Heart right ventricle (tissue), 16 donors: ENCODE results near the gene GARRE1. TPM values are rescaled to one million over a fixed set of nuclear protein-coding genes. Genes with fewer than 3 reads are reported as not detected.
A peak's percentile ranks its signal among the peaks of the same experiment; 100 is the strongest.
"Not testable (repeated sequence)": the region's sequence is repeated elsewhere in the genome, so short reads cannot be mapped to it uniquely, and the experiment has no call there.

Source experiments
- ATAC-seq, 8 donors: fragments of 200-7000 bp; cut with Tn5 transposase; one replicate each; pipeline ENCODE4 v1.9.1; 2020; ENCODE audit warnings: mild to moderate bottlenecking in 8 of 8, moderate library complexity in 8 of 8, moderate number of reproducible peaks in 1 of 8
- DNase-seq, 2 donors: peaks; one replicate each; pipeline ENCODE4 v3.0.0-alpha.2; 2020
- H3K27ac ChIP-seq, 10 donors: fragments of 200-600 bp; sonication (generic) in 2 of 10; one replicate each; pipeline versions ENCODE4 v1.5.0 to v1.8.0; 2020 to 2022; ENCODE audit warnings: mild to moderate bottlenecking in 3 of 10
- H3K27me3 ChIP-seq, 7 donors: fragments of 200-600 bp; one replicate each; pipeline ENCODE4 v1.8.0; 2021 to 2022; ENCODE audit warnings: mild to moderate bottlenecking in 2 of 7
- H3K36me3 ChIP-seq, 9 donors: fragments of 200-600 bp; sonication (generic) in 1 of 9; one replicate each; pipeline versions ENCODE4 v1.5.0 to v1.8.0; 2020 to 2022; ENCODE audit warnings: mild to moderate bottlenecking in 2 of 9
- H3K4me1 ChIP-seq, 9 donors: fragments of 200-600 bp; sonication (generic) in 1 of 9; one replicate each; pipeline versions ENCODE4 v1.5.0 to v1.8.0; 2020 to 2022; ENCODE audit warnings: mild to moderate bottlenecking in 4 of 9
- H3K4me3 ChIP-seq, 10 donors: fragments of 200-600 bp; sonication (generic) in 2 of 10; one replicate each; pipeline versions ENCODE4 v1.5.0 to v1.8.0; 2020 to 2022; ENCODE audit warnings: mild to moderate bottlenecking in 7 of 10, moderate library complexity in 2 of 10
- H3K9me3 ChIP-seq, 11 donors: fragments of 200-600 bp in 10 of 11; sonication (generic) in 2 of 11; one replicate each; pipeline versions ENCODE4 v1.5.0 to v1.8.0; 2013 to 2022; ENCODE audit warnings: mild to moderate bottlenecking in 2 of 11, control low read depth in 1 of 11, moderate library complexity in 1 of 11
- CTCF ChIP-seq, 9 donors: fragments of 200-600 bp; sonication (generic) in 2 of 9; IDR thresholded peaks; one replicate each; pipeline versions ENCODE4 v1.5.0 to v1.8.0; 2021 to 2022; ENCODE audit warnings: antibody characterized with exemption in 9 of 9, mild to moderate bottlenecking in 5 of 9, moderate library complexity in 1 of 9
- WGBS, 2 donors: extraction: QIAGEN DNeasy Blood & Tissue Kit; methylation state at CpG; one replicate each; pipeline ENCODE4 v1.1.7; 2013; ENCODE audit warnings: inconsistent platforms in 1 of 2; 5-methylcytosine and 5-hydroxymethylcytosine counted together
- intact Hi-C, 10 donors: fragments of 100-400 bp; cut with DNase I; formaldehyde crosslinking; loops; one replicate each; pipeline versions ENCODE4 v1.11.1 to v1.14.2; 2022
- long read RNA-seq, 3 donors: library from polyadenylated mRNA; unstranded; transcript quantifications; one replicate each; pipeline ENCODE4 v2.0.0, GENCODE V29; 2020 to 2021
- polyA plus RNA-seq, 2 donors: library from polyadenylated mRNA; stranded (reverse); fragments of 200-250 nt; gene quantifications; one replicate each; pipeline ENCODE4 v1.2.3, GENCODE V29; 2013
- total RNA-seq, 10 donors: library from RNA; stranded (reverse); fragmentation: NEBNext Ultra II Directional in 3 of 10; extraction: Animal tissue kit (Norgen Biotek cat#: 25700) in 3 of 10; gene quantifications; one replicate each; pipeline versions ENCODE4 v1.2.1 to v1.2.4, GENCODE V29; 2021 to 2023
- donor health status: Arrhythmogenic right ventricular cardiomyopathy.
- donor health status: ischemic (EF 13 %, LVEDD 7.1; RV severe dilation, severe dysfunction).
- donor health status: healthy with polysubstance abuse.
- donor health status: DM: no; HTN: yes; CAD: no.
- donor health status: DM: no; HTN: no; CAD: no.
- donor health status: ischemic (EF 25% LVEDD 6.9; RV normal size, moderate dysfunction).
- donor health status: ischemic (EF 25% LVEDD 5.7; RV mildly dilated, moderate dysfunction).
- donor health status: healthy.
- donor health status: DM: yes; HTN: yes; CAD: no.
- donor health status: Ischemic cardiomyopathy.
- donor health status: ischemic (EF 35%, LVEDD 5.7; RV mildly dilated, moderate dysfunction).
- donor health status: nonischemic (EF 11% LVEDD 7.7; RV severe dilation, severe dysfunction).
- donor health status: DM: yes; HTN: yes; CAD: no.
- donor health status: PGD.
- donor health status: ischemic (EF 29% LVEDD 5.4; RV normal size, mild dysfunction).
- donor health status: nonischemic (EF 23%, LVEDD 6.1; RV moderate dilation, normal function).

The GARRE1 gene
- total RNA-seq = 10 to 100 TPM; 17.1 to 28.9 (median 23.7) TPM
- polyA plus RNA-seq = 10 to 100 TPM in 1 of 2 donors, 1 to 10 TPM in 1; 7.1 to 10.2 TPM
- long read RNA-seq, donor 1, partial matches to known transcripts = 9 of 10 reads
- long read RNA-seq, donor 1, other reads (novel, unspliced or antisense) = 1 of 10 reads
- long read RNA-seq, donor 2, partial matches to known transcripts = 3 of 10 reads
- long read RNA-seq, donor 2, other reads (novel, unspliced or antisense) = 4 of 10 reads
- long read RNA-seq, donor 3, partial matches to known transcripts = 22 of 28 reads
- long read RNA-seq, donor 3, other reads (novel, unspliced or antisense) = 3 of 28 reads

- Histone ChIP-seq H3K4me1 (peaks cover 0 to 38% (median 23%) of the 10 kb centered on the region in 9 donors), H3K27me3 (peaks cover 0 to 17% (median 0%) of the 10 kb centered on the region in 7 donors), H3K36me3 (peaks cover 0 to 5% (median 0%) of the 10 kb centered on the region in 9 donors), H3K27ac (peak within 1 kb of the TSS; percentile 92 to 100 (median 96)), H3K9me3 (no peaks in the 10 kb centered on the region), H3K4me3 (peak within 1 kb of the TSS; percentile 78 to 100 (median 96))
- peak in 1 of 9 donors; percentile 9 for TF ChIP-seq CTCF (IDR thresholded peaks at IDR 0.05)
- intact Hi-C loops = loop anchor here in 2 of 10 donors (5.0 to 10.0 kb wide), 2 partner anchors 81 to 83 kb away; no protein-coding TSS in a partner anchor
- ATAC-seq = peak; percentile 86 to 96 (median 92)
- DNase-seq = peak; percentile 88 to 90
- WGBS, 2 donors = 0 to 1% methylated on average over 45 to 53 of the region's 56 CpGs
These were observed at the start of gene GARRE1 for GRCh38 chr19:34254046-34254697. GARRE1 (plus strand) TSS chr19:34254554; CDS start chr19:34300474, 45,920 bp downstream.

- H3K4me3 ChIP-seq, H3K4me1 ChIP-seq, H3K27ac ChIP-seq, H3K9me3 ChIP-seq, DNase-seq, ATAC-seq, intact Hi-C loops, H3K27me3 ChIP-seq: not testable (repeated sequence)
- peaks cover 0 to 95% (median 33%) of the 10 kb centered on the region in 9 donors for H3K36me3 ChIP-seq
- 96 to 99% methylated on average over 7 of the region's 7 CpGs for WGBS, 2 donors
These were observed 49.0 kb upstream of the GARRE1 start for GRCh38 chr19:34205324-34205723.

GRCh38 chr19:34208291-34208884, 46.0 kb upstream of the GARRE1 start:
- no peaks in the 10 kb centered on the region for H3K27me3 ChIP-seq
- 96 to 97% methylated on average over 1 of the region's 1 CpG for WGBS, 2 donors
- H3K4me3 ChIP-seq = no peak overlapping the region
- no peaks in the 10 kb centered on the region for H3K9me3 ChIP-seq
- H3K4me1 ChIP-seq = no peaks in the 10 kb centered on the region
- DNase-seq (no peak), ATAC-seq (no peak)
- TF ChIP-seq CTCF (IDR thresholded peaks at IDR 0.05) = no peak
- H3K36me3 ChIP-seq = peaks cover 0 to 96% (median 40%) of the 10 kb centered on the region in 9 donors
- intact Hi-C loops = no loop called here
- H3K27ac ChIP-seq = no peak overlapping the region

- intact Hi-C loops = no loop called here
- 83 to 92% methylated on average over 4 of the region's 4 CpGs for WGBS, 2 donors
- peaks cover 0 to 98% (median 40%) of the 10 kb centered on the region in 9 donors for H3K36me3 ChIP-seq
These were observed 44.6 kb upstream of the GARRE1 start for GRCh38 chr19:34209726-34210125.

More at GRCh38 chr19:34209726-34210125, 44.6 kb upstream of the GARRE1 start:
- DNase-seq = no peak
- TF ChIP-seq CTCF (IDR thresholded peaks at IDR 0.05) = no peak
- H3K27ac ChIP-seq = no peak overlapping the region
- H3K9me3 ChIP-seq = no peaks in the 10 kb centered on the region
- no peaks in the 10 kb centered on the region for H3K27me3 ChIP-seq
- no peaks in the 10 kb centered on the region for H3K4me1 ChIP-seq
- no peak overlapping the region for H3K4me3 ChIP-seq
- no peak for ATAC-seq
